ENCODE data around the gene ARIH1. TPM values are rescaled to one million over a fixed set of nuclear protein-coding genes. Genes with fewer than 3 reads are reported as not detected.

ARIH1 gene
- total and polyA plus RNA-seq, 2 of the 8 experiments (the other 6 are each of a cell fraction or from before 2014, with no cell fraction given): 32.7 to 179 TPM

DNA sequence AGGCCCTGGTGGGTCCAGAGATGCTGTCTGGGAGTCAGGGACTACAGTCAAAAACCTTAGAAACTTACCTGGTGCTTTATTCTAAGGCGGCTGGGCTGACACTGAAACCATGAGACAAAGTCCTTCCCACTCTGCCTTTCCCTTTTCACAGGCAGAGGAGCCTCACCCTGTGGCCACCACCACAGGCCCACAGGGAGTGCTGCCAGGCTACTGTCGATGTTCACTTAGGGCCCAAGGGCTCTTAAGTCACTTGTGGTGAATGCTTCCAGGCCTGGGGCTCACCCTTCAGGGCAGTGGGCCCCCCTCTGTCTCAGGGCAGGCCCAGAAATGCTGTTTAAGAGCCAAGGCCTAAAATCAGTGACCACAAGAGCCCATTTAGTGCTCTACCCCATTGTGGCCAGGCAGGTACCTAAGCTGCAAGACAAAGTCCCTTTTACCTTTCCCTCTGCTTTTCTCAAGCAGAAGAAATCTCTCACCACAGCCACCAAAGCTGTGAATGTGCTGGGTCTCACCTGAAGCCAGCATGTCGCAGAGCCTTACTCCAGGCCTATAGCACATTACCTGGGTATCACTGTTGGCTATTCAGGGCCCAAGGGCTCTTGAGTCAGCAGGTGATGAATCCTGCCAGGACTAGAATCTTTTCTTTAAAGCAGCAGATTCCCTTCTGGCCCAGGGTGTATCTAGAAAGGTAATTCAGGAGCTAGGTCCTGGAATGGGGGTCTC, 140.8 kb downstream of the ARIH1 start:
- Histone ChIP-seq H3K9ac (replicated peaks in 1 of 4; ENCODE audit: extremely low read depth in 1 of 4, low read depth in 3 of 4, low read length in 3 of 4) (no peak overlapping the region), H3K18ac (ENCODE audit: extremely low read depth, low read length) (peak overlapping the region; percentile 48; the same call in 1 of the 2 replicates), H2AK5ac (ENCODE audit: low read depth, low read length) (no peak overlapping the region), H3K36me3 (ENCODE audit: control insufficient read depth in 2 of 4, insufficient read depth in 4 of 4, low read length in 3 of 4) (no peaks in the 10 kb centered on the region), H3K56ac (replicated peaks; ENCODE audit: insufficient read length, low read depth, low read length) (no peak overlapping the region), H3K79me1 (ENCODE audit: low read depth, low read length) (no peaks in the 10 kb centered on the region), H3K14ac (ENCODE audit: insufficient read length) (no peak overlapping the region), H3K4ac (replicated peaks; ENCODE audit: insufficient read length, low read depth, low read length) (no peak overlapping the region), H2AFZ (ENCODE audit: low read length) (0 out of 2 replicates have a peak overlapping the region, but pooled peaks have one; percentile 92), H3K4me2 (ENCODE audit: insufficient read depth in 1 of 2, low read depth in 2 of 2, low read length in 2 of 2) (peak overlapping the region; percentile 60 to 64), H3K27me3 (replicated peaks in 1 of 4; ENCODE audit: control insufficient read depth in 3 of 4, extremely low read depth in 1 of 4, insufficient read depth in 3 of 4, low read length in 3 of 4) (no peaks in the 10 kb centered on the region), H3K4me3 (ENCODE audit: extremely low read depth in 1 of 4, insufficient read depth in 2 of 4, low read depth in 3 of 4, low read length in 4 of 4) (peak overlapping the region in 1 of 4 experiments; percentile 41; a peak in 1 of 8 replicates), H4K8ac (ENCODE audit: extremely low read depth, insufficient read depth, low read length) (peak overlapping the region; percentile 62; the same call in 1 of the 2 replicates), H2BK20ac (ENCODE audit: low read length) (no peak overlapping the region), H3K79me2 (ENCODE audit: control insufficient read depth in 1 of 2, insufficient read depth in 2 of 2, low read length in 2 of 2) (no peaks in the 10 kb centered on the region), H3K9me3 (ENCODE audit: insufficient read depth in 2 of 2, low read depth in 1 of 2, low read length in 1 of 2) (no peaks in the 10 kb centered on the region), H2BK120ac (replicated peaks; ENCODE audit: low read depth, low read length) (no peak overlapping the region), H3K27ac (ENCODE audit: low read depth, low read length) (no peak overlapping the region), H2BK12ac (ENCODE audit: low read depth, low read length) (peak overlapping the region; percentile 55; the same call in 1 of the 2 replicates), H4K91ac (replicated peaks; ENCODE audit: insufficient read length, low read length) (no peak overlapping the region), H4K5ac (ENCODE audit: insufficient read length, low read depth, low read length) (no peak overlapping the region), H2BK5ac (ENCODE audit: low read depth, low read length) (peak overlapping the region; percentile 66; the same call in 1 of the 2 replicates), H3K23me2 (ENCODE audit: low read depth, low read length) (no peaks in the 10 kb centered on the region), H3K23ac (ENCODE audit: insufficient read length) (no peak overlapping the region), H3K4me1 (replicated peaks in 1 of 4; ENCODE audit: control insufficient read depth in 3 of 4, insufficient read depth in 4 of 4, low read length in 3 of 4) (peaks cover 7 to 18% (median 10%) of the 10 kb centered on the region in 4 experiments), H4K20me1 (replicated peaks in 1 of 2; ENCODE audit: control insufficient read depth in 1 of 2, insufficient read depth in 2 of 2, low read length in 2 of 2) (no peaks in the 10 kb centered on the region), H2BK15ac (ENCODE audit: low read length) (peak overlapping the region; percentile 81; the same call in 1 of the 2 replicates)
- ChIA-PET POLR2A (ENCODE audit: partially characterized antibody) (no interaction called here), CTCF (ENCODE audit: partially characterized antibody) (interaction anchor here (1.0 to 1.2 kb wide), 2 partner anchors 15 to 16 kb away, joined by 3 to 5 read pairs; no protein-coding TSS in a partner anchor)
- no peak for DNase-seq (ENCODE audit: low read depth in 1 of 2, low spot score in 2 of 2)
- WGBS, 2 experiments (ENCODE audit: extremely low coverage in 1 of 2, insufficient coverage in 1 of 2, insufficient read length in 1 of 2, insufficient replicate concordance in 2 of 2, low coverage in 1 of 2, low lambda C conversion rate in 2 of 2, missing lambda C conversion rate in 1 of 2): 81% methylated on average over 3 of the region's 3 CpGs; no CpG with 5 or more reads in 1 of the 2 experiments
- FAIRE-seq: no peak
- no peak for TF ChIP-seq CBX5 (IDR thresholded peaks at IDR 0.05; ENCODE audit: low read depth, low read length)
- no peak for TF ChIP-seq POU5F1 (IDR thresholded peaks at IDR 0.05; ENCODE audit: low read depth, low read length)
- no peak for TF ChIP-seq EGR1 (IDR thresholded peaks at IDR 0.05; ENCODE audit: borderline replicate concordance, low read depth, low read length)
- TF ChIP-seq CHD2 (IDR thresholded peaks at IDR 0.05; ENCODE audit: low read length): no peak
- no peak for TF ChIP-seq MAFK (IDR thresholded peaks at IDR 0.05; ENCODE audit: low read depth, low read length)
- TF ChIP-seq TCF12 (IDR thresholded peaks at IDR 0.05; ENCODE audit: low read depth, low read length): no peak
- no peak for TF ChIP-seq HDAC2 (IDR thresholded peaks at IDR 0.05; ENCODE audit: borderline replicate concordance in 1 of 2, low read depth in 2 of 2, low read length in 2 of 2)
- no peak for TF ChIP-seq RXRA (IDR thresholded peaks at IDR 0.05; ENCODE audit: insufficient read depth, low read depth, low read length)
- no peak for TF ChIP-seq RAD21 (IDR thresholded peaks at IDR 0.05 in 1 of 2, conservative IDR thresholded peaks at IDR 0.05 in 1 of 2; ENCODE audit: low read depth in 2 of 2, low read length in 2 of 2)
- no peak for TF ChIP-seq JUND (IDR thresholded peaks at IDR 0.05; ENCODE audit: low read length)
- TF ChIP-seq, protein P1, sequence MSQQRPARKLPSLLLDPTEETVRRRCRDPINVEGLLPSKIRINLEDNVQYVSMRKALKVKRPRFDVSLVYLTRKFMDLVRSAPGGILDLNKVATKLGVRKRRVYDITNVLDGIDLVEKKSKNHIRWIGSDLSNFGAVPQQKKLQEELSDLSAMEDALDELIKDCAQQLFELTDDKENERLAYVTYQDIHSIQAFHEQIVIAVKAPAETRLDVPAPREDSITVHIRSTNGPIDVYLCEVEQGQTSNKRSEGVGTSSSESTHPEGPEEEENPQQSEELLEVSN (IDR thresholded peaks at IDR 0.05): no peak
- no peak for TF ChIP-seq SP1 (IDR thresholded peaks at IDR 0.05; ENCODE audit: low read depth, low read length)
